ENCODE results near the gene CBX7. TPM values are rescaled to one million over a fixed set of nuclear protein-coding genes. Genes with fewer than 3 reads are reported as not detected.
A peak's percentile ranks its signal among the peaks of the same experiment; 100 is the strongest.

The CBX7 gene
- total and polyA plus RNA-seq, 9 of the 15 experiments (the other 6 are each of a cell fraction or from before 2014, with no cell fraction given) = 0.04 to 5.2 (median 2.8) TPM

DNA sequence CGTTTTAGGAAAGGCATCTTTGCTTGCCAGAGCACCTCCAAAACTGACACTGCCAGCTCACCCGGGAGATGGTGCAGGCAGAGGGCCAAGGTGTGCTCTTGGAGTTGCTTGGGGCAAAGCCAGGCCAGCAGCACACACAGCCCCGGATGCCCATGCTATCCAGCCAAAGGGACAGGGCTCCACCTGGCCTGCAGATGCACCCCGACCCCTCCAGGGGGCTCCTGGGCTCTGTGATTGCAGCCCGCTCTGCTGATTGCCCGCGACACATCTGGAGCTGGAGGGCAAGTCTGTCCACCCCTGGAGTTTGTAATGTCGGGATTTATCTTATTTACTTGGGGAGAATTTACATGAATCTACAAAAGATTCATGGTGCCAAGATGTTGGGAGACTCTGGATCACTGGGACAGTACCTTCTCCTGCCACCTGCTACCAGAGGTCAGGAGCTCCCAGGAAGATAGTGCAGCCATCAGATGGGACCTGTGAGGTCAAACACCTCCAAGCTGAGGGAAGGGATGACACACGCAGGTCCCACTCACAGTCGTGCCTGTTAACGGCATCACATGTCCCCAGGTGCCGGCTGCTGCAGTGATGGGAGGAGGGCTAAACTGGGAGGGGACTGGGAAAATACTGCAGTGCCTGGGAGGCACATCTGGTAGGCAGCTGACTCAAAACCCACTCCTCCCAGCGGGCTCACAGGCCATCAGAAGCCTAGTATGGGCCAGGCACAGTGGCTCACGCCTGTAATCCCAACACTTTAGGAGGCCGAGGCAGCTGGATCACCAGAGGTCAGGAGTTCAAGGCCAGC lies 17.2 kb downstream of the CBX7 start (continued):
- TF ChIP-seq, protein P1, sequence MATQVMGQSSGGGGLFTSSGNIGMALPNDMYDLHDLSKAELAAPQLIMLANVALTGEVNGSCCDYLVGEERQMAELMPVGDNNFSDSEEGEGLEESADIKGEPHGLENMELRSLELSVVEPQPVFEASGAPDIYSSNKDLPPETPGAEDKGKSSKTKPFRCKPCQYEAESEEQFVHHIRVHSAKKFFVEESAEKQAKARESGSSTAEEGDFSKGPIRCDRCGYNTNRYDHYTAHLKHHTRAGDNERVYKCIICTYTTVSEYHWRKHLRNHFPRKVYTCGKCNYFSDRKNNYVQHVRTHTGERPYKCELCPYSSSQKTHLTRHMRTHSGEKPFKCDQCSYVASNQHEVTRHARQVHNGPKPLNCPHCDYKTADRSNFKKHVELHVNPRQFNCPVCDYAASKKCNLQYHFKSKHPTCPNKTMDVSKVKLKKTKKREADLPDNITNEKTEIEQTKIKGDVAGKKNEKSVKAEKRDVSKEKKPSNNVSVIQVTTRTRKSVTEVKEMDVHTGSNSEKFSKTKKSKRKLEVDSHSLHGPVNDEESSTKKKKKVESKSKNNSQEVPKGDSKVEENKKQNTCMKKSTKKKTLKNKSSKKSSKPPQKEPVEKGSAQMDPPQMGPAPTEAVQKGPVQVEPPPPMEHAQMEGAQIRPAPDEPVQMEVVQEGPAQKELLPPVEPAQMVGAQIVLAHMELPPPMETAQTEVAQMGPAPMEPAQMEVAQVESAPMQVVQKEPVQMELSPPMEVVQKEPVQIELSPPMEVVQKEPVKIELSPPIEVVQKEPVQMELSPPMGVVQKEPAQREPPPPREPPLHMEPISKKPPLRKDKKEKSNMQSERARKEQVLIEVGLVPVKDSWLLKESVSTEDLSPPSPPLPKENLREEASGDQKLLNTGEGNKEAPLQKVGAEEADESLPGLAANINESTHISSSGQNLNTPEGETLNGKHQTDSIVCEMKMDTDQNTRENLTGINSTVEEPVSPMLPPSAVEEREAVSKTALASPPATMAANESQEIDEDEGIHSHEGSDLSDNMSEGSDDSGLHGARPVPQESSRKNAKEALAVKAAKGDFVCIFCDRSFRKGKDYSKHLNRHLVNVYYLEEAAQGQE (IDR thresholded peaks at IDR 0.05; ENCODE audit: borderline replicate concordance) = peak; percentile 53
- TF ChIP-seq, protein P1 (CRISPR knock-in tag; IDR thresholded peaks at IDR 0.05; ENCODE audit: low read depth) = no peak
- peak; percentile 69 for TF ChIP-seq SMC3 (conservative IDR thresholded peaks at IDR 0.05; ENCODE audit: insufficient read depth, low read depth, low read length)
- no peak for TF ChIP-seq FUS (optimal IDR thresholded peaks at IDR 0.05; ENCODE audit: low read depth, low read length)
- TF ChIP-seq, protein P2, sequence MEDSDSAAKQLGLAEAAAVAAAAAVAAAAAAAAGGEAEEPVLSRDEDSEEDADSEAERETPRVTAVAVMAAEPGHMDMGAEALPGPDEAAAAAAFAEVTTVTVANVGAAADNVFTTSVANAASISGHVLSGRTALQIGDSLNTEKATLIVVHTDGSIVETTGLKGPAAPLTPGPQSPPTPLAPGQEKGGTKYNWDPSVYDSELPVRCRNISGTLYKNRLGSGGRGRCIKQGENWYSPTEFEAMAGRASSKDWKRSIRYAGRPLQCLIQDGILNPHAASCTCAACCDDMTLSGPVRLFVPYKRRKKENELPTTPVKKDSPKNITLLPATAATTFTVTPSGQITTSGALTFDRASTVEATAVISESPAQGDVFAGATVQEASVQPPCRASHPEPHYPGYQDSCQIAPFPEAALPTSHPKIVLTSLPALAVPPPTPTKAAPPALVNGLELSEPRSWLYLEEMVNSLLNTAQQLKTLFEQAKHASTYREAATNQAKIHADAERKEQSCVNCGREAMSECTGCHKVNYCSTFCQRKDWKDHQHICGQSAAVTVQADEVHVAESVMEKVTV (CRISPR knock-in tag; IDR thresholded peaks at IDR 0.05) = no peak
- TF ChIP-seq, protein P3, sequence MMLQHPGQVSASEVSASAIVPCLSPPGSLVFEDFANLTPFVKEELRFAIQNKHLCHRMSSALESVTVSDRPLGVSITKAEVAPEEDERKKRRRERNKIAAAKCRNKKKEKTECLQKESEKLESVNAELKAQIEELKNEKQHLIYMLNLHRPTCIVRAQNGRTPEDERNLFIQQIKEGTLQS (IDR thresholded peaks at IDR 0.05) = no peak
- TF ChIP-seq, protein P3 (CRISPR knock-in tag; conservative IDR thresholded peaks at IDR 0.05) = no peak
- TF ChIP-seq, protein P4, sequence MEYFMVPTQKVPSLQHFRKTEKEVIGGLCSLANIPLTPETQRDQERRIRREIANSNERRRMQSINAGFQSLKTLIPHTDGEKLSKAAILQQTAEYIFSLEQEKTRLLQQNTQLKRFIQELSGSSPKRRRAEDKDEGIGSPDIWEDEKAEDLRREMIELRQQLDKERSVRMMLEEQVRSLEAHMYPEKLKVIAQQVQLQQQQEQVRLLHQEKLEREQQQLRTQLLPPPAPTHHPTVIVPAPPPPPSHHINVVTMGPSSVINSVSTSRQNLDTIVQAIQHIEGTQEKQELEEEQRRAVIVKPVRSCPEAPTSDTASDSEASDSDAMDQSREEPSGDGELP (CRISPR knock-in tag; IDR thresholded peaks at IDR 0.05; ENCODE audit: borderline replicate concordance) = peak; percentile 57; the same call in 1 of the 2 replicates
- TF ChIP-seq RAD21 (CRISPR knock-in tag; conservative IDR thresholded peaks at IDR 0.05 in 1 of 2, IDR thresholded peaks at IDR 0.05 in 1 of 2) = peak; percentile 33 to 67
- no peak for TF ChIP-seq ZNF444 (CRISPR knock-in tag; IDR thresholded peaks at IDR 0.05)
- TF ChIP-seq, protein P5, sequence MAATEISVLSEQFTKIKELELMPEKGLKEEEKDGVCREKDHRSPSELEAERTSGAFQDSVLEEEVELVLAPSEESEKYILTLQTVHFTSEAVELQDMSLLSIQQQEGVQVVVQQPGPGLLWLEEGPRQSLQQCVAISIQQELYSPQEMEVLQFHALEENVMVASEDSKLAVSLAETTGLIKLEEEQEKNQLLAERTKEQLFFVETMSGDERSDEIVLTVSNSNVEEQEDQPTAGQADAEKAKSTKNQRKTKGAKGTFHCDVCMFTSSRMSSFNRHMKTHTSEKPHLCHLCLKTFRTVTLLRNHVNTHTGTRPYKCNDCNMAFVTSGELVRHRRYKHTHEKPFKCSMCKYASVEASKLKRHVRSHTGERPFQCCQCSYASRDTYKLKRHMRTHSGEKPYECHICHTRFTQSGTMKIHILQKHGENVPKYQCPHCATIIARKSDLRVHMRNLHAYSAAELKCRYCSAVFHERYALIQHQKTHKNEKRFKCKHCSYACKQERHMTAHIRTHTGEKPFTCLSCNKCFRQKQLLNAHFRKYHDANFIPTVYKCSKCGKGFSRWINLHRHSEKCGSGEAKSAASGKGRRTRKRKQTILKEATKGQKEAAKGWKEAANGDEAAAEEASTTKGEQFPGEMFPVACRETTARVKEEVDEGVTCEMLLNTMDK (IDR thresholded peaks at IDR 0.05; ENCODE audit: borderline replicate concordance, insufficient read depth, low read depth, low read length, poor library complexity, severe bottlenecking) = peak; percentile 44

All from K562 (cell line).